Activated CD8-positive, alpha-beta memory T cell treated with anti-CD3 and anti-CD28 coated beads for 1 hour (primary cell): ENCODE data around the gene TXNRD2.

Experiments
- DNase-seq, 2 donors: peaks; one replicate each; pipeline ENCODE4 v3.0.0-alpha.2; 2020; ENCODE audit warnings: low read depth in 1 of 2; ENCODE audit errors: extremely low read depth in 1 of 2

Gene TXNRD2

GRCh38 chr22:19980766-19981165, 39.1 kb upstream of the TXNRD2 start:
- no peak for DNase-seq

GRCh38 chr22:19979712-19980493, 38.3 kb upstream of the TXNRD2 start:
- DNase-seq = no peak

- no peak for DNase-seq
Measured at GRCh38 chr22:19978748-19979147, 37.1 kb upstream of the TXNRD2 start.

- DNase-seq = no peak
Measured at GRCh38 chr22:19977296-19978243, 36.0 kb upstream of the TXNRD2 start.

GRCh38 chr22:19976671-19977070, 35.1 kb upstream of the TXNRD2 start:
- DNase-seq = no peak

GRCh38 chr22:19975707-19976035, 34.1 kb upstream of the TXNRD2 start:
- DNase-seq = no peak

- no peak for DNase-seq
Measured at GRCh38 chr22:19974935-19975706, 33.5 kb upstream of the TXNRD2 start.

GRCh38 chr22:19974268-19974861, 32.7 kb upstream of the TXNRD2 start:
- DNase-seq = no peak

- DNase-seq = no peak
Measured at GRCh38 chr22:19973551-19974267, 32.1 kb upstream of the TXNRD2 start.

GRCh38 chr22:19972652-19973550, 31.3 kb upstream of the TXNRD2 start:
- no peak for DNase-seq

GRCh38 chr22:19972251-19972650, 30.6 kb upstream of the TXNRD2 start:
- DNase-seq = no peak

- no peak for DNase-seq
Measured at GRCh38 chr22:19971276-19972124, 29.9 kb upstream of the TXNRD2 start.

- DNase-seq = peak; percentile 46 to 72
Measured at GRCh38 chr22:19970479-19971275, 29.1 kb upstream of the TXNRD2 start.

GRCh38 chr22:19970031-19970478, 28.4 kb upstream of the TXNRD2 start:
- DNase-seq = no peak

GRCh38 chr22:19969141-19969928, 27.7 kb upstream of the TXNRD2 start:
- DNase-seq = no peak

- no peak for DNase-seq
Measured at GRCh38 chr22:19968450-19968891, 26.9 kb upstream of the TXNRD2 start.
